Activated CD4-positive, alpha-beta T cell treated with anti-CD3 and anti-CD28 coated beads, Interleukin-2, amount 50 U/mL, for 1 hour (primary cell): ENCODE data around the gene PACRG.

ENCODE experiments used
- DNase-seq: peaks from one replicate; pipeline ENCODE4 v3.0.0-alpha.2; 2020

Gene PACRG

GRCh38 chr6:163259689-163260088, 531.9 kb downstream of the PACRG start:
- DNase-seq, result no peak

- no peak for DNase-seq
Measured at GRCh38 chr6:163260111-163260895, 532.5 kb downstream of the PACRG start.

- DNase-seq, result no peak
Measured at GRCh38 chr6:163260911-163261310, 533.1 kb downstream of the PACRG start.

- DNase-seq, result no peak
Measured at GRCh38 chr6:163261361-163261760, 533.6 kb downstream of the PACRG start.

GRCh38 chr6:163262080-163262479, 534.3 kb downstream of the PACRG start:
- no peak for DNase-seq

- no peak for DNase-seq
Measured at GRCh38 chr6:163263196-163263595, 535.4 kb downstream of the PACRG start.

- DNase-seq, result no peak
Measured at GRCh38 chr6:163263998-163264661, 536.4 kb downstream of the PACRG start.

- DNase-seq, result no peak
Measured at GRCh38 chr6:163264662-163265035, 536.9 kb downstream of the PACRG start.

- no peak for DNase-seq
Measured at GRCh38 chr6:163281634-163282033, 553.9 kb downstream of the PACRG start.

- DNase-seq, result no peak
Measured at GRCh38 chr6:163282672-163283071, 554.9 kb downstream of the PACRG start.

GRCh38 chr6:163284151-163284550, 556.4 kb downstream of the PACRG start:
- no peak for DNase-seq

- DNase-seq, result no peak
Measured at GRCh38 chr6:163285691-163286090, 557.9 kb downstream of the PACRG start.

GRCh38 chr6:163287626-163288025, 559.9 kb downstream of the PACRG start:
- DNase-seq, result no peak

- no peak for DNase-seq
Measured at GRCh38 chr6:163288066-163288465, 560.3 kb downstream of the PACRG start.

GRCh38 chr6:163288915-163289314, 561.1 kb downstream of the PACRG start:
- DNase-seq, result no peak

- DNase-seq, result no peak
Measured at GRCh38 chr6:163289447-163289846, 561.7 kb downstream of the PACRG start.

- no peak for DNase-seq
Measured at GRCh38 chr6:163290545-163291274, 562.9 kb downstream of the PACRG start.

GRCh38 chr6:163291622-163292021, 563.8 kb downstream of the PACRG start:
- no peak for DNase-seq

- DNase-seq, result no peak
Measured at GRCh38 chr6:163293286-163293685, 565.5 kb downstream of the PACRG start.

- no peak for DNase-seq
Measured at GRCh38 chr6:163294734-163295133, 567.0 kb downstream of the PACRG start.

- DNase-seq, result no peak
Measured at GRCh38 chr6:163296835-163297519, 569.2 kb downstream of the PACRG start.

- no peak for DNase-seq
Measured at GRCh38 chr6:163298079-163298830, 570.5 kb downstream of the PACRG start.

GRCh38 chr6:163300838-163301237, 573.1 kb downstream of the PACRG start:
- DNase-seq, result no peak
